Right atrium auricular region (tissue), 2 donors: ENCODE results near the gene FCN3. TPM values are rescaled to one million over a fixed set of nuclear protein-coding genes. Genes with fewer than 3 reads are reported as not detected.

Experiments
- DNase-seq: peaks from one replicate; pipeline ENCODE4 v3.0.0-alpha.2; 2019; ENCODE audit warnings: low spot score
- H3K27ac ChIP-seq, 2 donors: fragments of 200-600 bp; sonication (generic); 1 replicate in 1 of 2; 2 replicates in 1 of 2; pipeline ENCODE4 v1.5.1; 2016 to 2019
- H3K27me3 ChIP-seq, 2 donors: fragments of 200-600 bp; sonication (generic); one replicate each; pipeline versions ENCODE4 v1.5.1 to v1.6.0; 2017 to 2019
- H3K36me3 ChIP-seq: fragments of 200-600 bp; sonication (generic); one replicate; pipeline ENCODE4 v1.5.1; 2016
- H3K4me1 ChIP-seq, 2 donors: fragments of 200-600 bp; sonication (generic); one replicate each; pipeline versions ENCODE4 v1.5.1 to v1.6.0; 2017 to 2019
- H3K4me3 ChIP-seq, 2 donors: fragments of 200-600 bp; sonication (generic); 1 replicate in 1 of 2; 2 replicates in 1 of 2; pipeline ENCODE4 v1.5.1; 2017 to 2019; ENCODE audit warnings: mild to moderate bottlenecking in 1 of 2, moderate library complexity in 1 of 2
- H3K9me3 ChIP-seq, 2 donors: fragments of 200-600 bp; sonication (generic); one replicate each; pipeline ENCODE4 v1.5.1; 2019
- CTCF ChIP-seq, 2 donors: fragments of 200-600 bp; sonication (generic); IDR thresholded peaks; one replicate each; pipeline ENCODE4 v1.5.1; 2019; ENCODE audit warnings: antibody characterized with exemption in 2 of 2
- total RNA-seq, 2 donors: library from RNA; depleted of rRNA; stranded (reverse); fragments of >200 nt; gene quantifications; one replicate each; pipeline ENCODE4 v1.1.0, GENCODE V29; 2016

Gene FCN3
- total RNA-seq, 2 donors from 2014 or later: 21.1 to 36.6 TPM

- H3K36me3 ChIP-seq: peaks cover 85% of the 10 kb centered on the region
- no peaks in the 10 kb centered on the region for H3K9me3 ChIP-seq
- peaks cover 0 to 12% of the 10 kb centered on the region in 2 donors for H3K4me1 ChIP-seq
- TF ChIP-seq CTCF (IDR thresholded peaks at IDR 0.05): no peak
- no peaks in the 10 kb centered on the region for H3K27me3 ChIP-seq
- H3K27ac ChIP-seq: no peak overlapping the region
- no peak overlapping the region for H3K4me3 ChIP-seq
- no peak for DNase-seq
These were observed 17.9 kb downstream of the FCN3 start for GRCh38 chr1:27356619-27357280.

- Histone ChIP-seq H3K27ac (no peak overlapping the region), H3K4me3 (no peak overlapping the region), H3K36me3 (peaks cover 80% of the 10 kb centered on the region), H3K4me1 (peaks cover 0 to 15% of the 10 kb centered on the region in 2 donors), H3K27me3 (no peaks in the 10 kb centered on the region), H3K9me3 (no peaks in the 10 kb centered on the region)
- TF ChIP-seq CTCF (IDR thresholded peaks at IDR 0.05): no peak
- DNase-seq: no peak
These were observed 18.4 kb downstream of the FCN3 start for GRCh38 chr1:27356277-27356618.

GRCh38 chr1:27355683-27356082 lies 18.9 kb downstream of the FCN3 start:
- peaks cover 74% of the 10 kb centered on the region for H3K36me3 ChIP-seq
- no peak for DNase-seq
- H3K4me1 ChIP-seq: peaks cover 0 to 21% of the 10 kb centered on the region in 2 donors
- no peak overlapping the region for H3K4me3 ChIP-seq
- no peak for TF ChIP-seq CTCF (IDR thresholded peaks at IDR 0.05)
- H3K9me3 ChIP-seq: no peaks in the 10 kb centered on the region
- no peaks in the 10 kb centered on the region for H3K27me3 ChIP-seq
- H3K27ac ChIP-seq: no peak overlapping the region

GRCh38 chr1:27353629-27354028 lies 21.0 kb downstream of the FCN3 start:
- peaks cover 0 to 41% of the 10 kb centered on the region in 2 donors for H3K4me1 ChIP-seq
- H3K36me3 ChIP-seq: peaks cover 56% of the 10 kb centered on the region
- peak overlapping the region in 1 of 2 donors; percentile 29 for H3K27ac ChIP-seq
- no peaks in the 10 kb centered on the region for H3K27me3 ChIP-seq
- H3K9me3 ChIP-seq: no peaks in the 10 kb centered on the region
- TF ChIP-seq CTCF (IDR thresholded peaks at IDR 0.05): no peak
- H3K4me3 ChIP-seq: no peak overlapping the region
- no peak for DNase-seq

- no peak for TF ChIP-seq CTCF (IDR thresholded peaks at IDR 0.05)
- Histone ChIP-seq H3K27ac (peak overlapping the region in 1 of 2 donors; percentile 29), H3K9me3 (no peaks in the 10 kb centered on the region), H3K27me3 (no peaks in the 10 kb centered on the region), H3K36me3 (peaks cover 52% of the 10 kb centered on the region), H3K4me1 (peaks cover 0 to 42% of the 10 kb centered on the region in 2 donors), H3K4me3 (no peak overlapping the region)
- DNase-seq: no peak
These were observed 21.5 kb downstream of the FCN3 start for GRCh38 chr1:27353166-27353565.
